HEK293 (cell line): ENCODE measurements around the gene DPPA4.

Source experiments
- CTCF ChIA-PET: fragments of 350-600 bp; formaldehyde crosslinking; extraction: SDS; loops from one replicate; lab custom pipeline; 2021; ENCODE audit warnings: antibody characterized with exemption; lab: Yijun Ruan, JAX
- POLR2A ChIA-PET: fragments of 300-600 bp; formaldehyde crosslinking; extraction: SDS; loops from one replicate; lab custom pipeline; 2020; ENCODE audit warnings: antibody characterized with exemption, inconsistent platforms; lab: Yijun Ruan, JAX
- H3K27ac ChIP-seq: fragments of 200-500 bp; sonication (Bioruptor generic); 2 replicates; pipeline ENCODE4 v1.5.1; 2014; ENCODE audit warnings: low read depth, low read length, control low read depth, inconsistent platforms; ENCODE audit errors: extremely low read depth
- H3K36me3 ChIP-seq, 2 experiments: fragments of 200-500 bp in 1 of 2; sonication (Bioruptor generic) in 1 of 2; 1 replicate in 1 of 2; 2 replicates in 1 of 2; pipeline ENCODE4 v1.5.1; 2014 to 2017; ENCODE audit warnings: inconsistent platforms in 2 of 2, low read length in 2 of 2; ENCODE audit not compliant: control insufficient read depth in 2 of 2, insufficient read depth in 1 of 2
- H3K4me1 ChIP-seq: fragments of 200-500 bp; sonication (Bioruptor generic); 2 replicates; pipeline ENCODE4 v1.5.1; 2014; ENCODE audit warnings: mild to moderate bottlenecking, low read length, inconsistent platforms; ENCODE audit not compliant: control insufficient read depth, insufficient read depth
- H3K4me3 ChIP-seq: 2 replicates; pipeline ENCODE4 v1.5.1; 2011; ENCODE audit warnings: low read depth, mild to moderate bottlenecking, control low read depth, low read length, moderate library complexity
- H3K9me3 ChIP-seq: fragments of 200-500 bp; sonication (Bioruptor generic); 2 replicates; pipeline ENCODE4 v1.5.1; 2014; ENCODE audit warnings: low read depth, low read length, inconsistent platforms; ENCODE audit not compliant: control insufficient read depth, insufficient read depth
- BCL11A ChIP-seq: fragments of 450-650 bp; formaldehyde crosslinking; IDR thresholded peaks from 2 replicates; pipeline ENCODE4 v1.5.1; 2016; ENCODE audit warnings: low read depth, missing biosample characterization, missing genetic modification characterization
- EGR2 ChIP-seq: fragments of 450-650 bp; formaldehyde crosslinking; IDR thresholded peaks from 2 replicates; pipeline ENCODE4 v1.5.1; 2016; ENCODE audit warnings: low read depth, missing biosample characterization, missing genetic modification characterization
- HOXA7 ChIP-seq: sonication (generic); formaldehyde crosslinking; IDR thresholded peaks from 2 replicates; pipeline ENCODE4 v1.8.1; 2022; ENCODE audit warnings: missing genetic modification reagents, borderline replicate concordance
- KLF10 ChIP-seq: fragments of 450-650 bp; IDR thresholded peaks from 2 replicates; pipeline ENCODE4 v1.5.1; 2018; ENCODE audit warnings: missing biosample characterization, mild to moderate bottlenecking, missing genetic modification characterization
- KLF16 ChIP-seq: fragments of 450-650 bp; formaldehyde crosslinking; IDR thresholded peaks from 2 replicates; pipeline ENCODE4 v1.5.1; 2017; ENCODE audit warnings: missing biosample characterization, missing genetic modification characterization
- YY1 ChIP-seq: fragments of 450-650 bp; formaldehyde crosslinking; IDR thresholded peaks from 2 replicates; pipeline ENCODE4 v1.5.1; 2018; ENCODE audit warnings: missing biosample characterization, missing genetic modification characterization
- ZFP3 ChIP-seq: fragments of 450-650 bp; formaldehyde crosslinking; IDR thresholded peaks from 2 replicates; pipeline ENCODE4 v1.5.1; 2016; ENCODE audit warnings: low read depth, missing biosample characterization, missing genetic modification characterization
- ZIC2 ChIP-seq: fragments of 450-650 bp; formaldehyde crosslinking; IDR thresholded peaks from 2 replicates; pipeline ENCODE4 v1.5.1; 2016; ENCODE audit warnings: missing biosample characterization, missing genetic modification characterization
- ZNF133 ChIP-seq: fragments of 450-650 bp; formaldehyde crosslinking; IDR thresholded peaks from 2 replicates; pipeline ENCODE4 v1.5.1; 2016; ENCODE audit warnings: missing biosample characterization, missing genetic modification characterization
- ZNF140 ChIP-seq: fragments of 450-650 bp; formaldehyde crosslinking; IDR thresholded peaks from 2 replicates; pipeline ENCODE4 v1.5.1; 2016; ENCODE audit warnings: missing biosample characterization, missing genetic modification characterization
- ZNF473 ChIP-seq: fragments of 450-650 bp; formaldehyde crosslinking; IDR thresholded peaks from 2 replicates; pipeline ENCODE4 v1.5.1; 2017; ENCODE audit warnings: missing biosample characterization, missing genetic modification characterization
- ZNF48 ChIP-seq: fragments of 450-650 bp; formaldehyde crosslinking; IDR thresholded peaks from 2 replicates; pipeline ENCODE4 v1.5.1; 2016; ENCODE audit warnings: missing biosample characterization, missing genetic modification characterization
- ZNF560 ChIP-seq: fragments of 450-650 bp; formaldehyde crosslinking; IDR thresholded peaks from 2 replicates; pipeline ENCODE4 v1.5.1; 2017; ENCODE audit warnings: missing biosample characterization, missing genetic modification characterization, borderline replicate concordance
- ZNF596 ChIP-seq: fragments of 450-650 bp; IDR thresholded peaks from 2 replicates; pipeline ENCODE4 v1.5.0; 2018; ENCODE audit warnings: missing biosample characterization, mild to moderate bottlenecking, missing genetic modification characterization, moderate library complexity
- ZNF792 ChIP-seq: fragments of 450-650 bp; formaldehyde crosslinking; IDR thresholded peaks from 2 replicates; pipeline ENCODE4 v1.5.1; 2016; ENCODE audit warnings: missing biosample characterization, missing genetic modification characterization
- ZSCAN23 ChIP-seq: fragments of 450-650 bp; formaldehyde crosslinking; IDR thresholded peaks from 2 replicates; pipeline ENCODE4 v1.5.1; 2016; ENCODE audit warnings: missing biosample characterization, missing genetic modification characterization
- TF ChIP-seq, protein P1 (sequence below): fragments of 450-650 bp; formaldehyde crosslinking; IDR thresholded peaks from 2 replicates; pipeline ENCODE4 v1.5.1; 2016; ENCODE audit warnings: missing biosample characterization, missing genetic modification characterization
- TF ChIP-seq, protein P2 (sequence below): fragments of 450-650 bp; formaldehyde crosslinking; optimal IDR thresholded peaks from 2 replicates; pipeline ENCODE3; 2016; ENCODE audit warnings: missing biosample characterization, mild to moderate bottlenecking, missing genetic modification characterization
- TF ChIP-seq, protein P3 (sequence below): fragments of 450-650 bp; formaldehyde crosslinking; IDR thresholded peaks from 2 replicates; pipeline ENCODE4 v1.5.1; 2016; ENCODE audit warnings: missing biosample characterization, missing genetic modification characterization
- TF ChIP-seq, protein P4 (sequence below): fragments of 450-650 bp; formaldehyde crosslinking; IDR thresholded peaks from 2 replicates; pipeline ENCODE4 v1.5.1; 2016; ENCODE audit warnings: missing biosample characterization, missing genetic modification characterization
- TF ChIP-seq, protein P5 (sequence below): fragments of 450-650 bp; formaldehyde crosslinking; conservative IDR thresholded peaks from 2 replicates; pipeline ENCODE4 v1.5.1; 2016; ENCODE audit warnings: low read depth, missing biosample characterization, missing genetic modification characterization
- TF ChIP-seq, protein P6 (sequence below): fragments of 450-650 bp; formaldehyde crosslinking; IDR thresholded peaks from 2 replicates; pipeline ENCODE4 v1.5.1; 2017; ENCODE audit warnings: missing biosample characterization, mild to moderate bottlenecking, missing genetic modification characterization, moderate library complexity

DPPA4 gene

DNA sequence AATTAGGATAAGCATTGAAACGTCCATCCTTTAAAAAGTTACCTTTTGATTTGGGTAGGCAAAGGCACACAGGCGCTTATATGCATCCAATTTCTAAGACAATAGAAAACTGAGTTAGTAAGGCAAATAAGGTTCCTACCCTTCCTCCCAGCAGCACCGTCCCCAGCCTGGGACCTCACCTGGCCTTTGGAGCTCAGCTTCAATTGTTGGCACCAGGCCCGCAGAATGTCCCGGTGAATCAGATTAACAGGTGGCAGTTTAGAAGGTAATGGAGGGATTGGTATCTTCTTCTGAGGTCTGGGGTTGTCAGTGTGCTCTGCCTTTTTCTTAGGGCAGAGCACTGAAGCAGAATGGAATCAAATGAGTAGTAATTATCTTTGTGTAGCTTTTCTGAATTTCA, 5.7 kb downstream of the DPPA4 start (continued):
- TF ChIP-seq, protein P1, sequence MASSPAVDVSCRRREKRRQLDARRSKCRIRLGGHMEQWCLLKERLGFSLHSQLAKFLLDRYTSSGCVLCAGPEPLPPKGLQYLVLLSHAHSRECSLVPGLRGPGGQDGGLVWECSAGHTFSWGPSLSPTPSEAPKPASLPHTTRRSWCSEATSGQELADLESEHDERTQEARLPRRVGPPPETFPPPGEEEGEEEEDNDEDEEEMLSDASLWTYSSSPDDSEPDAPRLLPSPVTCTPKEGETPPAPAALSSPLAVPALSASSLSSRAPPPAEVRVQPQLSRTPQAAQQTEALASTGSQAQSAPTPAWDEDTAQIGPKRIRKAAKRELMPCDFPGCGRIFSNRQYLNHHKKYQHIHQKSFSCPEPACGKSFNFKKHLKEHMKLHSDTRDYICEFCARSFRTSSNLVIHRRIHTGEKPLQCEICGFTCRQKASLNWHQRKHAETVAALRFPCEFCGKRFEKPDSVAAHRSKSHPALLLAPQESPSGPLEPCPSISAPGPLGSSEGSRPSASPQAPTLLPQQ (tag by site-specific recombination) = no peak
- TF ChIP-seq KLF10 (tag by site-specific recombination) (no peak), BCL11A (no peak), ZNF560 (tag by site-specific recombination) (no peak), ZNF596 (tag by site-specific recombination) (no peak), ZIC2 (no peak), ZNF140 (no peak), KLF16 (tag by site-specific recombination) (no peak), ZNF792 (tag by site-specific recombination) (no peak), HOXA7 (no peak)
- TF ChIP-seq, protein P2, sequence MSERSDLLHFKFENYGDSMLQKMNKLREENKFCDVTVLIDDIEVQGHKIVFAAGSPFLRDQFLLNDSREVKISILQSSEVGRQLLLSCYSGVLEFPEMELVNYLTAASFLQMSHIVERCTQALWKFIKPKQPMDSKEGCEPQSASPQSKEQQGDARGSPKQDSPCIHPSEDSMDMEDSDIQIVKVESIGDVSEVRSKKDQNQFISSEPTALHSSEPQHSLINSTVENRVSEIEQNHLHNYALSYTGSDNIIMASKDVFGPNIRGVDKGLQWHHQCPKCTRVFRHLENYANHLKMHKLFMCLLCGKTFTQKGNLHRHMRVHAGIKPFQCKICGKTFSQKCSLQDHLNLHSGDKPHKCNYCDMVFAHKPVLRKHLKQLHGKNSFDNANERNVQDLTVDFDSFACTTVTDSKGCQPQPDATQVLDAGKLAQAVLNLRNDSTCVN (tag by site-specific recombination) = no peak
- TF ChIP-seq, all 188 proteins: peak for 0

DNA sequence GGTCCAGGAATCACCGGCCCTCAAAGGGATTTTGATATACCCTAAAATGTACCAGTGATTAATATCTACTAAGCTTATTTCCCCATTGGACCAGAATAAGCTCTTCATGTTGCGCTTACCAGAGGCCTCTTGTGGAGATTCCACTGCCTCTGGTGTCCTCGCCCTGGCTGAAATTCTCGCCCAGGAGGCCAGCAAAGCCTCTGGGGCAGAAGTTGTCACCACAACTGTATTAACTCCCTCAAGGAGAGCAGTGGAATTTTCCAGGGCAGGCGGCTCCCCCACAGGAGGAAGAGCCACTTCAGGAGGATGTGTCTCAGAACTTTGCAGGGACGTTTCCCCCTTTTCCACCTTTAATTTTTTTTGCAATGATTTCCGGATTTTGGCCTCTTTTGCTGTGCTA, 6.9 kb downstream of the DPPA4 start:
- ChIA-PET POLR2A (no interaction called here), CTCF (interaction anchor here (0.7 kb wide), 1 partner anchor 16 kb away, joined by 3 read pairs; no protein-coding TSS in a partner anchor)
- no peaks in the 10 kb centered on the region for H3K36me3 ChIP-seq
- TF ChIP-seq, protein P3, sequence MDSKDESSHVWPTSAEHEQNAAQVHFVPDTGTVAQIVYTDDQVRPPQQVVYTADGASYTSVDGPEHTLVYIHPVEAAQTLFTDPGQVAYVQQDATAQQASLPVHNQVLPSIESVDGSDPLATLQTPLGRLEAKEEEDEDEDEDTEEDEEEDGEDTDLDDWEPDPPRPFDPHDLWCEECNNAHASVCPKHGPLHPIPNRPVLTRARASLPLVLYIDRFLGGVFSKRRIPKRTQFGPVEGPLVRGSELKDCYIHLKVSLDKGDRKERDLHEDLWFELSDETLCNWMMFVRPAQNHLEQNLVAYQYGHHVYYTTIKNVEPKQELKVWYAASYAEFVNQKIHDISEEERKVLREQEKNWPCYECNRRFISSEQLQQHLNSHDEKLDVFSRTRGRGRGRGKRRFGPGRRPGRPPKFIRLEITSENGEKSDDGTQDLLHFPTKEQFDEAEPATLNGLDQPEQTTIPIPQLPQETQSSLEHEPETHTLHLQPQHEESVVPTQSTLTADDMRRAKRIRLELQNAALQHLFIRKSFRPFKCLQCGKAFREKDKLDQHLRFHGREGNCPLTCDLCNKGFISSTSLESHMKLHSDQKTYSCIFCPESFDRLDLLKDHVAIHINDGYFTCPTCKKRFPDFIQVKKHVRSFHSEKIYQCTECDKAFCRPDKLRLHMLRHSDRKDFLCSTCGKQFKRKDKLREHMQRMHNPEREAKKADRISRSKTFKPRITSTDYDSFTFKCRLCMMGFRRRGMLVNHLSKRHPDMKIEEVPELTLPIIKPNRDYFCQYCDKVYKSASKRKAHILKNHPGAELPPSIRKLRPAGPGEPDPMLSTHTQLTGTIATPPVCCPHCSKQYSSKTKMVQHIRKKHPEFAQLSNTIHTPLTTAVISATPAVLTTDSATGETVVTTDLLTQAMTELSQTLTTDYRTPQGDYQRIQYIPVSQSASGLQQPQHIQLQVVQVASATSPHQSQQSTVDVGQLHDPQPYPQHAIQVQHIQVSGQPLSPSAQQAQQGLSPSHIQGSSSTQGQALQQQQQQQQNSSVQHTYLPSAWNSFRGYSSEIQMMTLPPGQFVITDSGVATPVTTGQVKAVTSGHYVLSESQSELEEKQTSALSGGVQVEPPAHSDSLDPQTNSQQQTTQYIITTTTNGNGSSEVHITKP (tag by site-specific recombination) = no peak
- TF ChIP-seq ZSCAN23 (tag by site-specific recombination) (no peak), ZNF48 (tag by site-specific recombination) (no peak), ZNF133 (tag by site-specific recombination) (no peak), YY1 (tag by site-specific recombination) (no peak), ZNF473 (tag by site-specific recombination) (no peak), EGR2 (no peak), ZFP3 (tag by site-specific recombination) (no peak)
- TF ChIP-seq, protein P4, sequence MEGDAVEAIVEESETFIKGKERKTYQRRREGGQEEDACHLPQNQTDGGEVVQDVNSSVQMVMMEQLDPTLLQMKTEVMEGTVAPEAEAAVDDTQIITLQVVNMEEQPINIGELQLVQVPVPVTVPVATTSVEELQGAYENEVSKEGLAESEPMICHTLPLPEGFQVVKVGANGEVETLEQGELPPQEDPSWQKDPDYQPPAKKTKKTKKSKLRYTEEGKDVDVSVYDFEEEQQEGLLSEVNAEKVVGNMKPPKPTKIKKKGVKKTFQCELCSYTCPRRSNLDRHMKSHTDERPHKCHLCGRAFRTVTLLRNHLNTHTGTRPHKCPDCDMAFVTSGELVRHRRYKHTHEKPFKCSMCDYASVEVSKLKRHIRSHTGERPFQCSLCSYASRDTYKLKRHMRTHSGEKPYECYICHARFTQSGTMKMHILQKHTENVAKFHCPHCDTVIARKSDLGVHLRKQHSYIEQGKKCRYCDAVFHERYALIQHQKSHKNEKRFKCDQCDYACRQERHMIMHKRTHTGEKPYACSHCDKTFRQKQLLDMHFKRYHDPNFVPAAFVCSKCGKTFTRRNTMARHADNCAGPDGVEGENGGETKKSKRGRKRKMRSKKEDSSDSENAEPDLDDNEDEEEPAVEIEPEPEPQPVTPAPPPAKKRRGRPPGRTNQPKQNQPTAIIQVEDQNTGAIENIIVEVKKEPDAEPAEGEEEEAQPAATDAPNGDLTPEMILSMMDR (tag by site-specific recombination) = no peak
- TF ChIP-seq, protein P5, sequence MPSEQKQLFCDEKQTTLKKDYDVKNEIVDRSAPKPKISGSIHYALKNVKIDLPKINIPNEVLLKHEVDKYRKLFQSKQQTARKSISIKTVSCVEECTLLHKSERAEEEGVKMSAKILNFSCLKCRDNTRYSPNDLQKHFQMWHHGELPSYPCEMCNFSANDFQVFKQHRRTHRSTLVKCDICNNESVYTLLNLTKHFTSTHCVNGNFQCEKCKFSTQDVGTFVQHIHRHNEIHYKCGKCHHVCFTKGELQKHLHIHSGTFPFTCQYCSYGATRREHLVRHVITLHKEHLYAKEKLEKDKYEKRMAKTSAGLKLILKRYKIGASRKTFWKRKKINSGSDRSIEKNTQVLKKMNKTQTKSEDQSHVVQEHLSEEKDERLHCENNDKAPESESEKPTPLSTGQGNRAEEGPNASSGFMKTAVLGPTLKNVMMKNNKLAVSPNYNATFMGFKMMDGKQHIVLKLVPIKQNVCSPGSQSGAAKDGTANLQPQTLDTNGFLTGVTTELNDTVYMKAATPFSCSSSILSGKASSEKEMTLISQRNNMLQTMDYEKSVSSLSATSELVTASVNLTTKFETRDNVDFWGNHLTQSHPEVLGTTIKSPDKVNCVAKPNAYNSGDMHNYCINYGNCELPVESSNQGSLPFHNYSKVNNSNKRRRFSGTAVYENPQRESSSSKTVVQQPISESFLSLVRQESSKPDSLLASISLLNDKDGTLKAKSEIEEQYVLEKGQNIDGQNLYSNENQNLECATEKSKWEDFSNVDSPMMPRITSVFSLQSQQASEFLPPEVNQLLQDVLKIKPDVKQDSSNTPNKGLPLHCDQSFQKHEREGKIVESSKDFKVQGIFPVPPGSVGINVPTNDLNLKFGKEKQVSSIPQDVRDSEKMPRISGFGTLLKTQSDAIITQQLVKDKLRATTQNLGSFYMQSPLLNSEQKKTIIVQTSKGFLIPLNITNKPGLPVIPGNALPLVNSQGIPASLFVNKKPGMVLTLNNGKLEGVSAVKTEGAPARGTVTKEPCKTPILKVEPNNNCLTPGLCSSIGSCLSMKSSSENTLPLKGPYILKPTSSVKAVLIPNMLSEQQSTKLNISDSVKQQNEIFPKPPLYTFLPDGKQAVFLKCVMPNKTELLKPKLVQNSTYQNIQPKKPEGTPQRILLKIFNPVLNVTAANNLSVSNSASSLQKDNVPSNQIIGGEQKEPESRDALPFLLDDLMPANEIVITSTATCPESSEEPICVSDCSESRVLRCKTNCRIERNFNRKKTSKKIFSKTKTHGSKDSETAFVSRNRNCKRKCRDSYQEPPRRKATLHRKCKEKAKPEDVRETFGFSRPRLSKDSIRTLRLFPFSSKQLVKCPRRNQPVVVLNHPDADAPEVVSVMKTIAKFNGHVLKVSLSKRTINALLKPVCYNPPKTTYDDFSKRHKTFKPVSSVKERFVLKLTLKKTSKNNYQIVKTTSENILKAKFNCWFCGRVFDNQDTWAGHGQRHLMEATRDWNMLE (tag by site-specific recombination) = no peak
- TF ChIP-seq, protein P6, sequence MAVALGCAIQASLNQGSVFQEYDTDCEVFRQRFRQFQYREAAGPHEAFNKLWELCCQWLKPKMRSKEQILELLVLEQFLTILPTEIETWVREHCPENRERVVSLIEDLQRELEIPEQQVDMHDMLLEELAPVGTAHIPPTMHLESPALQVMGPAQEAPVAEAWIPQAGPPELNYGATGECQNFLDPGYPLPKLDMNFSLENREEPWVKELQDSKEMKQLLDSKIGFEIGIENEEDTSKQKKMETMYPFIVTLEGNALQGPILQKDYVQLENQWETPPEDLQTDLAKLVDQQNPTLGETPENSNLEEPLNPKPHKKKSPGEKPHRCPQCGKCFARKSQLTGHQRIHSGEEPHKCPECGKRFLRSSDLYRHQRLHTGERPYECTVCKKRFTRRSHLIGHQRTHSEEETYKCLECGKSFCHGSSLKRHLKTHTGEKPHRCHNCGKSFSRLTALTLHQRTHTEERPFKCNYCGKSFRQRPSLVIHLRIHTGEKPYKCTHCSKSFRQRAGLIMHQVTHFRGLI (tag by site-specific recombination) = no peak

More for the DNA sequence above, 6.9 kb downstream of the DPPA4 start:
- Histone ChIP-seq H3K27ac (no peak overlapping the region), H3K4me3 (no peak overlapping the region), H3K4me1 (no peaks in the 10 kb centered on the region), H3K9me3 (no peaks in the 10 kb centered on the region)
